Measurements from ENCODE around the gene MAP3K6.

Gene MAP3K6

GRCh38 chr1:27348861-27349783 lies 17.6 kb downstream of the MAP3K6 start:
- peak; percentile 77 for DNase-seq (ENCODE audit: extremely low spot score)
- CTCF ChIA-PET: interaction anchor here (1.3 kb wide), 1 partner anchor 9 kb away, joined by 3 read pairs; no protein-coding TSS in a partner anchor
- no peak for TF ChIP-seq FOXA1 (IDR thresholded peaks at IDR 0.05)
- TF ChIP-seq L3MBTL2 (conservative IDR thresholded peaks at IDR 0.05): peak; percentile 72
- POLR2A ChIA-PET: interaction anchor here (3.8 kb wide), 1 partner anchor 16 kb away, joined by 26 read pairs; the partner anchor contains the start of gene MAP3K6

DNA sequence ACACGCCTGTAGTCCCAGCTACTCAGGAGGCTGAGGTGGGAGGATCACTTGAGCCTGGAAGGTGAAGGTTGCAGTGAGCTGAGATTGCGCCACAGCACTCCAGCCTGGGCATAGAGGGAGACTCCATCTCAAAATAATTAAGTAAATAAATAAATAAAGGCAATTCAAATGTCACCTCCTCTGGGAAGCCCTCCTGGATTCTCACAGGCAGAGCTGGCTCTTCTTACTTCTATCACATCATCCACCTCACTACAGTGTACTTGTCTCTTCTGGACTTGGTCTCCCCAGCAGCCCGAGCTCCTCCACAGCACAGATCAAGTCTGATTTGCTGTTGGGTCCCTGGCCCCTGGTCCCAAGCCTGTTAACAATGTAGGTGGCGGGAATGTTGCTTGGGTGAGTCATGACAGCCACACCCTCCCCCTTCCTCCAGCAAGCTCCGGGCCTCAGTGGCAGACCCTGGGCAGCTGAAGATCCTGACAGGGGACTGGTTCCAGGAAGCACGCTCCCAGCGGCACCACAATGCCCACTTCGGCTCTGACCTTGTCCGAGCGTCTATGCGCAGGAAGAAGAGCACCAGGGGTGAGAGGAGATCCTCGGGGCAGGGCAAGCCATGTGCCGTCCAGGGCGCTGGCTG lies 19.7 kb downstream of the MAP3K6 start:
- TF ChIP-seq ELF4 (IDR thresholded peaks at IDR 0.05) (no peak), CTBP1 (IDR thresholded peaks at IDR 0.05; ENCODE audit: borderline replicate concordance) (no peak), NFRKB (IDR thresholded peaks at IDR 0.05) (no peak), LEF1 (IDR thresholded peaks at IDR 0.05; ENCODE audit: borderline replicate concordance) (no peak), SP1 (IDR thresholded peaks at IDR 0.05) (no peak), TARDBP (IDR thresholded peaks at IDR 0.05) (no peak), FOXM1 (IDR thresholded peaks at IDR 0.05; ENCODE audit: borderline replicate concordance) (no peak)
- no peak for DNase-seq (ENCODE audit: extremely low spot score)
- CTCF ChIA-PET: interaction anchor here (1.0 to 1.4 kb wide), 2 partner anchors 10 to 14 kb away, joined by 4 read pairs; no protein-coding TSS in a partner anchor
- POLR2A ChIA-PET: interaction anchor here (1.8 kb wide), 1 partner anchor 19 kb away, joined by 8 read pairs; the partner anchor contains the start of gene MAP3K6

DNA sequence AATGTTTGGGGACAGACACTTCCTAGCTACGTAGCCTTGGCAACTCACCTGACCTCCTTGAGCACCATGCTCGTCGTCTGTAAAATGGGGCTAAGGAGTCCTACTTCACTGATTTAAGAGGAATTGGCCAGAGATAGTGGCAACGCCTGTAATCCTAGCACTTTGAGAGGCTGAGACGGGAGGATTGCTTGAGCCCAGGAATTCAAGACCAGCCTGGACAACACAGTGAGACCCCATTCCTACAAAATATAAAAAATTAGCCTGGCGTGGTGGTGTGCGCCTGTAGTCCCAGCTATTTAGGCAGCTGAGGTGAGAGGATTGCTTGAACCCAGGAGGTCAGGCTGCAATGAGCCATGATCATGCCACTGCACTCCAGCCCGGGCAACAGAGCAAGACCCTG lies 20.4 kb downstream of the MAP3K6 start:
- ChIA-PET CTCF (interaction anchor here (1.4 kb wide), 1 partner anchor 13 kb away, joined by 4 read pairs; no protein-coding TSS in a partner anchor), POLR2A (interaction anchor here (1.8 kb wide), 1 partner anchor 20 kb away, joined by 8 read pairs; the partner anchor contains the start of gene MAP3K6)
- DNase-seq (ENCODE audit: extremely low spot score): no peak
- TF ChIP-seq SP1 (IDR thresholded peaks at IDR 0.05) (no peak), ARNT (IDR thresholded peaks at IDR 0.05) (no peak), PKNOX1 (IDR thresholded peaks at IDR 0.05) (no peak), TARDBP (IDR thresholded peaks at IDR 0.05) (no peak), ELF4 (IDR thresholded peaks at IDR 0.05) (no peak), LEF1 (IDR thresholded peaks at IDR 0.05; ENCODE audit: borderline replicate concordance) (no peak), FOXA1 (IDR thresholded peaks at IDR 0.05) (no peak), ZNF384 (IDR thresholded peaks at IDR 0.05) (no peak), NFRKB (IDR thresholded peaks at IDR 0.05) (no peak), FOXM1 (IDR thresholded peaks at IDR 0.05; ENCODE audit: borderline replicate concordance) (no peak), SUZ12 (IDR thresholded peaks at IDR 0.05) (no peak), FOXK2 (IDR thresholded peaks at IDR 0.05) (no peak), BHLHE40 (IDR thresholded peaks at IDR 0.05; ENCODE audit: borderline replicate concordance) (no peak), CTBP1 (IDR thresholded peaks at IDR 0.05; ENCODE audit: borderline replicate concordance) (no peak), L3MBTL2 (conservative IDR thresholded peaks at IDR 0.05) (no peak), HDGF (IDR thresholded peaks at IDR 0.05; ENCODE audit: borderline replicate concordance) (no peak)

- no peak for DNase-seq (ENCODE audit: extremely low spot score)
- no peak for TF ChIP-seq FOXM1 (IDR thresholded peaks at IDR 0.05; ENCODE audit: borderline replicate concordance)
- no peak for TF ChIP-seq CTBP1 (IDR thresholded peaks at IDR 0.05; ENCODE audit: borderline replicate concordance)
- TF ChIP-seq TARDBP (IDR thresholded peaks at IDR 0.05): no peak
- TF ChIP-seq FOXA1 (IDR thresholded peaks at IDR 0.05): no peak
- POLR2A ChIA-PET: interaction anchor here (1.4 to 1.5 kb wide), 2 partner anchors 9 to 22 kb away, joined by 3 to 4 read pairs; no protein-coding TSS in a partner anchor
- CTCF ChIA-PET: interaction anchor here (0.6 kb wide), 1 partner anchor 415 kb away, joined by 3 read pairs; no protein-coding TSS in a partner anchor
These were observed 21.5 kb downstream of the MAP3K6 start for GRCh38 chr1:27345272-27345671.

GRCh38 chr1:27343639-27344025 lies 23.1 kb downstream of the MAP3K6 start:
- no peak for DNase-seq (ENCODE audit: extremely low spot score)
- ChIA-PET POLR2A (no interaction called here), CTCF (interaction anchor here (0.9 to 1.1 kb wide), 3 partner anchors 11 to 23 kb away, joined by 3 to 7 read pairs (median 6); partner anchors contain the start of gene MAP3K6)
- TF ChIP-seq L3MBTL2 (conservative IDR thresholded peaks at IDR 0.05) (no peak), SP1 (IDR thresholded peaks at IDR 0.05) (no peak), TARDBP (IDR thresholded peaks at IDR 0.05) (no peak), ELF4 (IDR thresholded peaks at IDR 0.05) (no peak), LEF1 (IDR thresholded peaks at IDR 0.05; ENCODE audit: borderline replicate concordance) (no peak), CTBP1 (IDR thresholded peaks at IDR 0.05; ENCODE audit: borderline replicate concordance) (no peak), BHLHE40 (IDR thresholded peaks at IDR 0.05; ENCODE audit: borderline replicate concordance) (no peak), NFRKB (IDR thresholded peaks at IDR 0.05) (no peak), FOXK2 (IDR thresholded peaks at IDR 0.05) (no peak), PKNOX1 (IDR thresholded peaks at IDR 0.05) (no peak), HDGF (IDR thresholded peaks at IDR 0.05; ENCODE audit: borderline replicate concordance) (no peak), SUZ12 (IDR thresholded peaks at IDR 0.05) (no peak), FOXM1 (IDR thresholded peaks at IDR 0.05; ENCODE audit: borderline replicate concordance) (no peak), FOXA1 (IDR thresholded peaks at IDR 0.05) (no peak), ARNT (IDR thresholded peaks at IDR 0.05) (no peak), ZNF384 (IDR thresholded peaks at IDR 0.05) (no peak)
